ENCODE data around the gene ZSCAN5B.
"Not testable (repeated sequence)": the region's sequence is repeated elsewhere in the genome, so short reads cannot be mapped to it uniquely, and the experiment has no call there.

Gene ZSCAN5B

GRCh38 chr19:56176881-56177280 lies 20.7 kb downstream of the ZSCAN5B start:
- no peak overlapping the region for H3K27ac Mint-ChIP-seq
- H3K9me3 Mint-ChIP-seq, result no peaks in the 10 kb centered on the region
- no peak overlapping the region for H3K4me3 Mint-ChIP-seq
- no peaks in the 10 kb centered on the region for H3K36me3 Mint-ChIP-seq (ENCODE audit: low read depth)
- TF ChIP-seq CTCF (IDR thresholded peaks at IDR 0.05; ENCODE audit: unreplicated experiment in 3 of 3), result no peak
- peaks cover 13% of the 10 kb centered on the region for H3K27me3 Mint-ChIP-seq (ENCODE audit: low read depth)
- H3K4me1 Mint-ChIP-seq, result no peaks in the 10 kb centered on the region

- H3K27ac Mint-ChIP-seq; H3K36me3 Mint-ChIP-seq (ENCODE audit: low read depth); H3K9me3 Mint-ChIP-seq; H3K4me1 Mint-ChIP-seq; H3K4me3 Mint-ChIP-seq: not testable (repeated sequence)
- H3K27me3 Mint-ChIP-seq (ENCODE audit: low read depth), result peaks cover 15% of the 10 kb centered on the region
Observed at GRCh38 chr19:56176310-56176709, 21.3 kb downstream of the ZSCAN5B start.

- H3K4me1 Mint-ChIP-seq; H3K4me3 Mint-ChIP-seq; H3K9me3 Mint-ChIP-seq; H3K36me3 Mint-ChIP-seq (ENCODE audit: low read depth); H3K27ac Mint-ChIP-seq: not testable (repeated sequence)
- H3K27me3 Mint-ChIP-seq (ENCODE audit: low read depth), result peaks cover 15% of the 10 kb centered on the region
Observed at GRCh38 chr19:56175861-56176307, 21.7 kb downstream of the ZSCAN5B start, which contains the start of gene GALP. TSS of gene GALP (plus strand) at chr19:56176008. CDS start at chr19:56177109, 1,101 bp downstream.

- H3K27ac Mint-ChIP-seq, result no peak overlapping the region
- no peak for TF ChIP-seq CTCF (IDR thresholded peaks at IDR 0.05; ENCODE audit: unreplicated experiment in 3 of 3)
- no peak overlapping the region for H3K4me3 Mint-ChIP-seq
- H3K9me3 Mint-ChIP-seq, result no peaks in the 10 kb centered on the region
- no peaks in the 10 kb centered on the region for H3K4me1 Mint-ChIP-seq
- no peaks in the 10 kb centered on the region for H3K36me3 Mint-ChIP-seq (ENCODE audit: low read depth)
- peaks cover 15% of the 10 kb centered on the region for H3K27me3 Mint-ChIP-seq (ENCODE audit: low read depth)
Observed at GRCh38 chr19:56174550-56174949, 23.0 kb downstream of the ZSCAN5B start.

- peaks cover 15% of the 10 kb centered on the region for H3K27me3 Mint-ChIP-seq (ENCODE audit: low read depth)
- no peaks in the 10 kb centered on the region for H3K4me1 Mint-ChIP-seq
- no peak overlapping the region for H3K27ac Mint-ChIP-seq
Observed at GRCh38 chr19:56174086-56174485, 23.5 kb downstream of the ZSCAN5B start.

GRCh38 chr19:56170261-56170660 lies 27.3 kb downstream of the ZSCAN5B start:
- no peaks in the 10 kb centered on the region for H3K4me1 Mint-ChIP-seq
- H3K36me3 Mint-ChIP-seq (ENCODE audit: low read depth), result no peaks in the 10 kb centered on the region
- no peak for TF ChIP-seq CTCF (IDR thresholded peaks at IDR 0.05; ENCODE audit: unreplicated experiment in 3 of 3)
- H3K4me3 Mint-ChIP-seq, result no peak overlapping the region
- no peak overlapping the region for H3K27ac Mint-ChIP-seq
- no peaks in the 10 kb centered on the region for H3K9me3 Mint-ChIP-seq
- peaks cover 13% of the 10 kb centered on the region for H3K27me3 Mint-ChIP-seq (ENCODE audit: low read depth)

More at GRCh38 chr19:56174086-56174485, 23.5 kb downstream of the ZSCAN5B start:
- Mint-ChIP-seq H3K4me3 (no peak overlapping the region), H3K36me3 (ENCODE audit: low read depth) (no peaks in the 10 kb centered on the region), H3K9me3 (no peaks in the 10 kb centered on the region)
- no peak for TF ChIP-seq CTCF (IDR thresholded peaks at IDR 0.05; ENCODE audit: unreplicated experiment in 3 of 3)

- no peak overlapping the region for H3K27ac Mint-ChIP-seq
- H3K36me3 Mint-ChIP-seq (ENCODE audit: low read depth), result no peaks in the 10 kb centered on the region
- no peak for TF ChIP-seq CTCF (IDR thresholded peaks at IDR 0.05; ENCODE audit: unreplicated experiment in 3 of 3)
- H3K4me1 Mint-ChIP-seq, result no peaks in the 10 kb centered on the region
- no peak overlapping the region for H3K4me3 Mint-ChIP-seq
- peaks cover 3% of the 10 kb centered on the region for H3K27me3 Mint-ChIP-seq (ENCODE audit: low read depth)
- H3K9me3 Mint-ChIP-seq, result no peaks in the 10 kb centered on the region
Observed at GRCh38 chr19:56167064-56167578, 30.5 kb downstream of the ZSCAN5B start.
